KOPT-K1 (cell line): ENCODE results near the gene RPN2.

Experiments
- H3K27ac ChIP-seq: fragments of 200-600 bp; sonication (generic); 2 replicates; pipeline ENCODE4 v1.5.1; 2016; ENCODE audit warnings: antibody characterized with exemption, mild to moderate bottlenecking, low read depth, low read length; ENCODE audit not compliant: poor library complexity, severe bottlenecking
- H3K36me3 ChIP-seq: fragments of 200-600 bp; sonication (generic); 2 replicates; pipeline ENCODE4 v1.5.1; 2017; ENCODE audit warnings: antibody characterized with exemption, mild to moderate bottlenecking, low read length, moderate library complexity; ENCODE audit not compliant: insufficient read depth
- H3K9me3 ChIP-seq: fragments of 200-600 bp; sonication (generic); 2 replicates; pipeline ENCODE4 v1.5.1; 2017; ENCODE audit warnings: antibody characterized with exemption, low read length, mild to moderate bottlenecking; ENCODE audit not compliant: insufficient read depth, poor library complexity, severe bottlenecking

RPN2 gene

GRCh38 chr20:37162646-37163045 is 16.5 kb upstream of the RPN2 start:
- no peaks in the 10 kb centered on the region for H3K9me3 ChIP-seq
- no peaks in the 10 kb centered on the region for H3K36me3 ChIP-seq
- H3K27ac ChIP-seq: no peak overlapping the region

- no peaks in the 10 kb centered on the region for H3K9me3 ChIP-seq
- no peaks in the 10 kb centered on the region for H3K36me3 ChIP-seq
- no peak overlapping the region for H3K27ac ChIP-seq
Measured at GRCh38 chr20:37163832-37164554, 15.1 kb upstream of the RPN2 start.

- H3K27ac ChIP-seq: no peak overlapping the region
- no peaks in the 10 kb centered on the region for H3K36me3 ChIP-seq
- H3K9me3 ChIP-seq: no peaks in the 10 kb centered on the region
Measured at GRCh38 chr20:37165031-37165430, 14.1 kb upstream of the RPN2 start.

GRCh38 chr20:37166867-37167266 is 12.3 kb upstream of the RPN2 start:
- no peaks in the 10 kb centered on the region for H3K36me3 ChIP-seq

GRCh38 chr20:37172836-37173235 is 6.3 kb upstream of the RPN2 start:
- no peaks in the 10 kb centered on the region for H3K36me3 ChIP-seq
- H3K27ac ChIP-seq: no peak overlapping the region
- H3K9me3 ChIP-seq: no peaks in the 10 kb centered on the region

More at GRCh38 chr20:37166867-37167266, 12.3 kb upstream of the RPN2 start:
- no peak overlapping the region for H3K27ac ChIP-seq
- no peaks in the 10 kb centered on the region for H3K9me3 ChIP-seq

- peak overlapping the region; percentile 95 for H3K27ac ChIP-seq
- peaks cover 36% of the 10 kb centered on the region for H3K36me3 ChIP-seq
Measured at GRCh38 chr20:37179683-37180524, 774 bp downstream of the RPN2 start.

GRCh38 chr20:37185686-37186085 is 6.6 kb downstream of the RPN2 start:
- H3K27ac ChIP-seq: no peak overlapping the region
- no peaks in the 10 kb centered on the region for H3K9me3 ChIP-seq
- peaks cover 88% of the 10 kb centered on the region for H3K36me3 ChIP-seq

More at GRCh38 chr20:37179683-37180524, 774 bp downstream of the RPN2 start:
- no peaks in the 10 kb centered on the region for H3K9me3 ChIP-seq

- Histone ChIP-seq H3K9me3 (no peaks in the 10 kb centered on the region), H3K27ac (no peak overlapping the region), H3K36me3 (peaks cover 85% of the 10 kb centered on the region)
Measured at GRCh38 chr20:37188787-37189186, 9.7 kb downstream of the RPN2 start.

- Histone ChIP-seq H3K27ac (no peak overlapping the region), H3K9me3 (no peaks in the 10 kb centered on the region), H3K36me3 (peaks cover 84% of the 10 kb centered on the region)
Measured at GRCh38 chr20:37189416-37190016, 10.4 kb downstream of the RPN2 start.

- H3K27ac ChIP-seq: no peak overlapping the region
- H3K9me3 ChIP-seq: no peaks in the 10 kb centered on the region
- peaks cover 82% of the 10 kb centered on the region for H3K36me3 ChIP-seq
Measured at GRCh38 chr20:37190354-37191112, 11.4 kb downstream of the RPN2 start.

GRCh38 chr20:37192137-37192854 is 13.2 kb downstream of the RPN2 start:
- Histone ChIP-seq H3K27ac (no peak overlapping the region), H3K9me3 (no peaks in the 10 kb centered on the region), H3K36me3 (peaks cover 84% of the 10 kb centered on the region)

GRCh38 chr20:37193226-37193625 is 14.1 kb downstream of the RPN2 start:
- Histone ChIP-seq H3K27ac (no peak overlapping the region), H3K36me3 (peaks cover 86% of the 10 kb centered on the region)

GRCh38 chr20:37193821-37194220 is 14.7 kb downstream of the RPN2 start:
- Histone ChIP-seq H3K36me3 (peaks cover 86% of the 10 kb centered on the region), H3K27ac (no peak overlapping the region)

More at GRCh38 chr20:37193226-37193625, 14.1 kb downstream of the RPN2 start:
- H3K9me3 ChIP-seq: no peaks in the 10 kb centered on the region

More at GRCh38 chr20:37193821-37194220, 14.7 kb downstream of the RPN2 start:
- H3K9me3 ChIP-seq: no peaks in the 10 kb centered on the region
